Activated CD8-positive, alpha-beta T cell treated with anti-CD3 and anti-CD28 coated beads for 36 hours (primary cell): ENCODE measurements around the gene TCF12. TPM values are rescaled to one million over a fixed set of nuclear protein-coding genes. Genes with fewer than 3 reads are reported as not detected.

Source experiments
- ATAC-seq: fragments of 200-7000 bp; cut with Tn5 transposase; one replicate; pipeline ENCODE4 v1.10.0; 2021; ENCODE audit warnings: mild to moderate bottlenecking, moderate library complexity
- CTCF ChIA-PET: fragments of 350-600 bp; sonication (Branson Sonifier 250); formaldehyde crosslinking; loops from one replicate; lab custom pipeline; 2021; ENCODE audit warnings: antibody characterized with exemption; lab: Charles Lee
- POLR2A ChIA-PET: fragments of 350-600 bp; sonication (Branson Sonifier 250); formaldehyde crosslinking; loops from one replicate; lab custom pipeline; 2021; ENCODE audit warnings: antibody characterized with exemption; lab: Charles Lee
- DNase-seq: peaks from one replicate; pipeline ENCODE4 v3.0.0-alpha.2; 2020
- H3K27ac Mint-ChIP-seq: one replicate; pipeline ENCODE4 v1.8.0; 2021; ENCODE audit warnings: mild to moderate bottlenecking, mixed read lengths
- H3K27me3 Mint-ChIP-seq: one replicate; pipeline ENCODE4 v1.8.0; 2021; ENCODE audit warnings: mixed read lengths
- H3K36me3 Mint-ChIP-seq: one replicate; pipeline ENCODE4 v1.8.0; 2021; ENCODE audit warnings: low read depth, mixed read lengths
- H3K4me1 Mint-ChIP-seq: one replicate; pipeline ENCODE4 v1.8.0; 2021; ENCODE audit warnings: low read depth, mixed read lengths
- H3K4me3 Mint-ChIP-seq: one replicate; pipeline ENCODE4 v1.8.0; 2021; ENCODE audit warnings: mild to moderate bottlenecking, moderate library complexity, mixed read lengths
- H3K9me3 Mint-ChIP-seq: one replicate; pipeline ENCODE4 v1.8.0; 2021; ENCODE audit warnings: mixed read lengths
- CTCF ChIP-seq: fragments of 200-600 bp; IDR thresholded peaks from one replicate; pipeline ENCODE4 v1.8.0; 2022; ENCODE audit warnings: antibody characterized with exemption, mild to moderate bottlenecking
- intact Hi-C: fragments of 100-400 bp; cut with micrococcal nuclease; formaldehyde crosslinking; loops from one replicate; pipeline ENCODE4 v1.10.0; 2022
- total RNA-seq, 2 experiments: library from RNA; stranded (reverse); gene quantifications; one replicate each; pipeline ENCODE4 v1.2.3, GENCODE V29; 2021

Gene TCF12
- total RNA-seq, 2 experiments from 2014 or later = 60.5 to 67.4 TPM

- DNase-seq (no peak), ATAC-seq (no peak)
- intact Hi-C loops = no loop called here
- CTCF ChIA-PET = interaction anchor here (1.0 kb wide), 1 partner anchor 489 kb away, joined by 3 read pairs; no protein-coding TSS in a partner anchor
- Mint-ChIP-seq H3K36me3 (no peaks in the 10 kb centered on the region), H3K4me1 (no peaks in the 10 kb centered on the region), H3K27me3 (peaks cover 10% of the 10 kb centered on the region), H3K27ac (no peak overlapping the region), H3K4me3 (no peak overlapping the region), H3K9me3 (no peaks in the 10 kb centered on the region)
- no peak for TF ChIP-seq CTCF
- POLR2A ChIA-PET = no interaction called here
These were observed 393.5 kb downstream of the TCF12 start for GRCh38 chr15:57312006-57312317.

DNA sequence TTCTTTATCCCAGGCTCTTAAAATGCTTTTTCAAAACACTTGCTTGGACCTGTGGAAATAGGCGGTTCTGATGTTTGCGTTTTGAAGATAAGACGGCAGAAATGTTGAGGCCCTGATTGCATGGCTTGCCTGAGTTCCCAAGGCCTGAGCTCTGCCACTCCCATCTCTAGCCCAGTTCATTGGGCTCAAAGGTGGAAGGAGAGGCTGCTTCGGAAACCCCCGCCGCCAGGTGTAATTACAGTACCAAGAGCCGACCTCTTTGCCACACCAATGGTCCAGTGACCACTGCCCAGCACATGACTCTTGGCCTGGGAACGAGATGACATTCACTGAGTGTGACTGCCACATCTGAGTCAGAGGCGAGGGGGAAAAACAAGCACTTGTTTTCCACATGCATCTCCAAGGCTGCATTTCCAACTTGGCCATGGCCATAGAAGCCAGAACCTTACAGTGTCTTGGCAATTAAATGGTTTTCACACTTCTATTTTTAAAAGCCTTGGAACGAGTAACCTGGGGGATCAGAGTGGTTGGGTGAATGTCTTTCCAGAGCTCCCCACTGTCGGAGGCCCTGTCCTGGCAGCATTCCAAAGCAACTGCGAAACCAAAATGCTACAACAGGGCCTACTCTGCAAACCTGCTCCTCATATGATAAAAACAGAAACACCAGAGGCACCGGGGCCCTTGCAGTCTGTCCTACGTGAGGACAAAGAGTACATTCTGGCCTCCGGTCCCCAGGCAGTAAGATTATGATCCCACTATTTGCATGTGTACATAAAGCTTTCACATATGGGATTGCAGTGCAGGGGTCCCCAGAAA lies 394.1 kb downstream of the TCF12 start:
- ChIA-PET POLR2A (no interaction called here), CTCF (no interaction called here)
- H3K27ac Mint-ChIP-seq = no peak overlapping the region
- intact Hi-C loops = no loop called here
- TF ChIP-seq CTCF = no peak
- no peaks in the 10 kb centered on the region for H3K36me3 Mint-ChIP-seq
- no peak for DNase-seq
- no peaks in the 10 kb centered on the region for H3K4me1 Mint-ChIP-seq
- H3K27me3 Mint-ChIP-seq = peaks cover 10% of the 10 kb centered on the region
- no peaks in the 10 kb centered on the region for H3K9me3 Mint-ChIP-seq
- no peak for ATAC-seq
- H3K4me3 Mint-ChIP-seq = no peak overlapping the region

DNA sequence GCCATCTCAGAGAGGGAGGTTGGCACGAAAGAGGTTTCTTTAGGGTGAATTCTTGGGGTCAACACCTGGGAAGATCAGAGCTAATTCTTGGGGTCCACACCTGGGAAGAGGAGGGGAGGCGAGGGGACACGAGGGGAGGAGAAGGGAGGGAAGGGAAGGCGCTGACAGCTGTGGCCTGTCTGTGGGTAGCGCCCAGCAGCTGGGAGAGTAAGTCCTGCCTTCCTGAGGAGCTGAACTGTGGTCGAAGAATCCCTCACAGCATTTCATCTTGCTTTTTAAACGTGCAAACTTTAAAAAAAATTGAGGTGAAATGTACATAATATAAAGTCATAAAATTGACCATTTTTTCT lies 394.7 kb downstream of the TCF12 start:
- CTCF ChIA-PET = no interaction called here
- intact Hi-C loops = no loop called here
- no peak for ATAC-seq

DNA sequence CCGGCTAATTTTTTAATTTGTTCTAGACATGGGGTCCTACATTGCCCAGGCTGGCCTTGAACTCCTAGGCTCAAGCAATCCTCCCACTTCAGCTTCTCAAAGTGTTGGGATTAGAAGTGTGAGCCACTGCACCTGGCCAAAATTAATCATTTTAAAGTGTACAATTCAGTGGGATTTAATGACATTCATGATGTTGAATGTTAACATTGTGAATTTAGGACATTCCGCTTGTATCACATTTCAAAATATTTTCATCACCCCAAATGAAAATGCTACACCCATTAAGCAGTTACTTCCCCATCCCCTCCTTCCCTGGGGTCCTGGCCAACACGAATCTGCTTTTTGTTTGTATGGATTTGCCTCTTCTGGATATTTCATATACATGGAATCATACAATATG lies 395.8 kb downstream of the TCF12 start:
- ChIA-PET POLR2A (no interaction called here), CTCF (interaction anchor here (1.5 kb wide), 1 partner anchor 8 kb away, joined by 5 read pairs; no protein-coding TSS in a partner anchor)
- Mint-ChIP-seq H3K4me1 (no peaks in the 10 kb centered on the region), H3K27me3 (peaks cover 5% of the 10 kb centered on the region), H3K9me3 (no peaks in the 10 kb centered on the region), H3K36me3 (no peaks in the 10 kb centered on the region), H3K4me3 (no peak overlapping the region), H3K27ac (no peak overlapping the region)
- no peak for TF ChIP-seq CTCF
- no peak for ATAC-seq
- intact Hi-C loops = no loop called here
- no peak for DNase-seq

More for the DNA sequence above, 394.7 kb downstream of the TCF12 start:
- Mint-ChIP-seq H3K27ac (no peak overlapping the region), H3K27me3 (peaks cover 6% of the 10 kb centered on the region), H3K36me3 (no peaks in the 10 kb centered on the region), H3K4me3 (no peak overlapping the region), H3K4me1 (no peaks in the 10 kb centered on the region), H3K9me3 (no peaks in the 10 kb centered on the region)
- POLR2A ChIA-PET = no interaction called here
- no peak for DNase-seq
- no peak for TF ChIP-seq CTCF

- Mint-ChIP-seq H3K4me1 (no peaks in the 10 kb centered on the region), H3K27me3 (peaks cover 2% of the 10 kb centered on the region), H3K4me3 (no peak overlapping the region), H3K36me3 (no peaks in the 10 kb centered on the region), H3K27ac (no peak overlapping the region), H3K9me3 (no peaks in the 10 kb centered on the region)
- ATAC-seq (no peak), DNase-seq (no peak)
- ChIA-PET POLR2A (no interaction called here), CTCF (no interaction called here)
- TF ChIP-seq CTCF = no peak
- intact Hi-C loops = no loop called here
These were observed 398.0 kb downstream of the TCF12 start for GRCh38 chr15:57316451-57316850.
